GM10847 (cell line): Measurements from ENCODE around the gene PRR23E.

Experiments used
- POLR2A ChIP-seq: IDR thresholded peaks from 2 replicates; pipeline ENCODE4 v1.6.1; 2011; ENCODE audit not compliant: insufficient read length; ENCODE audit errors: extremely low read depth

The PRR23E gene

DNA sequence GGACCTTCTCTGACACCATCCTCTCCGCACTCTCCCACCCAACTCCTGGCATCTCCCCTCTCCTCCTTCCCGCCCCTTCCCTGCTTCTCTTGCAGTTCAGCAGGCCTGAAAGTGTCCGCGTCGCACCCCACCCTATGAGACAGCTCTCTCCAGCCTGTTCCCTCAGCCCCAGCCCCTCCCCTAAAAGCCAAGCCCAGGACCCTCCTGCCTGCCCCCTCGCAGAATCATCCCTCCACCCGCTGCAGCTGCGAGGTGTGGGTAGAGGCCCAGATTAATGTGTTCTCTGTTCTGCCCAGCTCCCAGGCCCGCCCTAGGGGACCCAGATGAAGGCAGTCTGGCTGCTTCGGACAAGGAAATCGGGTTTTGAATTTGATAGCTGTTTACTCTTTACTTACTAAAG, 410 bp downstream of the PRR23E start:
- TF ChIP-seq POLR2A, result no peak

DNA sequence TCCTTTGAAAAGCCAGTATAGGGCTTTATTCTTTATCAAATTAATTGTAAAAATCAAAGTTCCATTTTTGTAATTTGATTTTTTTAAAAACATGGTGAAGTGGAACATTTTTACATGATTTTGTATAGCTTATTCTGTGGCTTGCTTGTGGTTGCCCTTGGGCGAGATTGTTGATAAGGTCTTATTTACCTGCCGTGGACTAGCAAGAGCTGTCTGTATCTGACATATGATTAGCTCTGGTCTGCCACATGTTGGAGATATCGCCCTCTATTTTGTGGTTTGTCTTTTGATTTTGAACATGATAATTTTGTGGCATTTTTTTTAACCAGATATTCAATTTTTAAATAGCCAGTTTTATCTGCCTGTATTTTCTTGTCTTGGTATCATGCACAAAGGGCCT, 844 bp downstream of the PRR23E start:
- TF ChIP-seq POLR2A, result no peak

GRCh38 chr3:127194601-127195187, 1.8 kb downstream of the PRR23E start:
- TF ChIP-seq POLR2A, result no peak

DNA sequence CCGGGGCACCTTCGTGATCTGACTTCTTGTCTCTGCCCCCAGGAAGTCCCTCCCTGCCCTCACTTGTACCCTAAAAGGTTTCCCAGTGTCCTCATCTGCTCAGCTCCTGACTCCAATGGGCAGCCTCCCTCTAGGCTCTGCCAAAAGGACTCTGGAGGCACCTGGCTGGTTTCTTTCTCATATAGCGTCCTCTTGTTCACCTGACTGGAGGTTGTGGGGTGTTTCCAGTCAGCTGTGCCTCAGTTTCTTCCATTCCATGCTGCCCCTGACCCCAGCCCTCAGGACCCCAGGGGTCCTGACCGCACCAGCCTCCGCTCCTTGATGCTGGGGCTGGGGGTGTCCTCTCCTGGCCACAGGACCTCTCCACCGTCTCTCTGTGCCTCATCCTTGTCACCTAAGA, 2.5 kb downstream of the PRR23E start:
- TF ChIP-seq POLR2A, result no peak

- TF ChIP-seq POLR2A, result no peak
Measured at GRCh38 chr3:127196002-127196401, 3.1 kb downstream of the PRR23E start.

- no peak for TF ChIP-seq POLR2A
Measured at GRCh38 chr3:127196466-127197299, 3.8 kb downstream of the PRR23E start.

GRCh38 chr3:127197300-127198189, 4.6 kb downstream of the PRR23E start:
- no peak for TF ChIP-seq POLR2A

- no peak for TF ChIP-seq POLR2A
Measured at GRCh38 chr3:127200086-127200691, 7.3 kb downstream of the PRR23E start.

DNA sequence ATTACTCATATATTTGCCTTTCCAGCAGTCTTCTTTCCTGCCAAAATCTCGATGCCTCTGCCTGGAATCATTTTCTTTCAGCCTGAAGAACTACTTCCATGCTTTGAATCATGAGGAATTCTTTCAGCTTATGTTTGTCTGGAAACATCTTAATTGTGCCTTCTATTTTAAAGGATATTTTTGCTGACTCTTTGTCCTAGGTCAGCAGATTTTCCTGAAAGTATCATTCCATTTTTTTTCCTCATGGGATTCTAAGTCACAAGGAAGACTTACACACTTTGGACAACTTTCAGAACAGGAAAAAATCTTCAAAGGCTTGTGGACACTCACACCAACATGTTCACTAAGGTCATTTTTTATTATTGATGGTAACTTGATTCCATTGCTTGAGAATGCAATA, 10.1 kb downstream of the PRR23E start:
- no peak for TF ChIP-seq POLR2A

GRCh38 chr3:127204841-127205582, 12.1 kb downstream of the PRR23E start:
- TF ChIP-seq POLR2A, result no peak

DNA sequence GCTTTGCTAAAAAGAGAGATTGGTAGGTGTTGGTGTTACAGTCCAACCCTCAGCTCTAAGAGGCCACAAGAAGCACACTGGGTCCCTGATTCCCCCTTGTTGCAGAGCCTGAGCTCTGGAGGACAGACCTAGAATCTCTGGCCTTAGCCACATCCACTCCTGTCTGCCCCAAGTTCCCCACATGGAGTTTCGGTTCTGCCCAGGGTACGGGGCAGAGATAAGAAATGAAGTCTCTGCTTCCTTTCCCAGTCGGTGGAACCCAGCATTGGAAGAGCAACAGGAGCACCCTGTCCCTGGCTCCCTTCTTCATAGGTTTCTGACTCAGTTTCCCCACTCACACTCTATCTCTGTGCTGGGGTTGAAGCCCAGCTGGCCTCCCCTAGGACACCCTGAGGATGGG, 13.2 kb downstream of the PRR23E start:
- TF ChIP-seq POLR2A, result no peak

- no peak for TF ChIP-seq POLR2A
Measured at GRCh38 chr3:127206611-127207516, 13.9 kb downstream of the PRR23E start.

DNA sequence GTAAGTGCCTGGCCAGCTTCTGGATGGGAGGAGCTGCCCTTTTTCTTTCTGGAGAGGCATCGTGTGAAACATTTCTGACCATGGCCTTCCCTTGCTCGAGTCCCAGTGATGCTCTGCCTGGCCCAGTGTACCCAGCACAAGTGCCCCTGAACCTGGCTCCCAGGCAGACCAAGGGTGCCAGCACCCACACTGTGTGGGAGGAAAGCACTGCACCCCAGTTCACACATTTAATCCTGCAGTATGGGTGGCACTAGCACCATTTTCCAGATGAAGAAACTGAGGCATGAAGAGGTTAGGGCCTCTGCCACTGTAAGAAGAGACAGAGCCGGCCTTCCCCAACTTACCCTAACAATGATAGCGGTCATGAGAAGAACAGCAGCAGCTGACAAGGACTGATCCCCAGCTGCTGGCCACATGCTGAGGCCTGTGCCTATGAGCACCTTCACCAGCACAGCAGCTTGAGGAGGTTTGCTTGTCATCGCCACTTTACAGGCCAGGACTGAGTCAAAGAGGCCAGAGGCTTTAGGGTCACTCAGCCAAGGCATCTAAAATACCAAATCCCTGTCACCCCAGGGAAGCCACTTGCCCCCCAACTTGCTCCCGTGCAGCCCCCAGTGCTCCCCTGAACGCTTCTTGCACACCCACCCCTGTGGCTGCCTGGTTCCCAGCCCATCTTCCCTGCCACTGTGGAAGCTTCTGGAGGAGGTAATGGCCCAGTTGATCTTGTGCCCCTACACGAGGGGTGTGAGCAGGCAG, 15.0 kb downstream of the PRR23E start:
- TF ChIP-seq POLR2A, result no peak
